Heart left ventricle (tissue), 16 donors: ENCODE results near the gene ALPK3. TPM values are rescaled to one million over a fixed set of nuclear protein-coding genes. Genes with fewer than 3 reads are reported as not detected.
A peak's percentile ranks its signal among the peaks of the same experiment; 100 is the strongest.

ENCODE experiments used
- ATAC-seq, 4 donors: fragments of 200-7000 bp; cut with Tn5 transposase; one replicate each; pipeline ENCODE4 v1.9.1; 2020 to 2022; ENCODE audit warnings: moderate library complexity in 4 of 4, mild to moderate bottlenecking in 3 of 4, moderate number of reproducible peaks in 1 of 4
- DNase-seq, 5 donors: peaks; one replicate each; pipeline ENCODE4 v3.0.0-alpha.2; 2020
- H3K27ac ChIP-seq, 12 donors: fragments of 200-600 bp; sonication (generic) in 4 of 12; one replicate each; pipeline versions ENCODE4 v1.5.0 to v1.8.0; 2016 to 2022; ENCODE audit warnings: mild to moderate bottlenecking in 2 of 12
- H3K27me3 ChIP-seq, 9 donors: fragments of 200-600 bp; sonication (generic) in 2 of 9; one replicate each; pipeline versions ENCODE4 v1.5.1 to v1.8.0; 2016 to 2022; ENCODE audit warnings: mild to moderate bottlenecking in 3 of 9
- H3K36me3 ChIP-seq, 9 donors: fragments of 200-600 bp; sonication (generic) in 2 of 9; one replicate each; pipeline versions ENCODE4 v1.5.0 to v1.8.0; 2018 to 2022; ENCODE audit warnings: mild to moderate bottlenecking in 2 of 9
- H3K4me1 ChIP-seq, 12 donors: fragments of 200-600 bp; sonication (generic) in 4 of 12; one replicate each; pipeline versions ENCODE4 v1.5.0 to v1.8.0; 2016 to 2022; ENCODE audit warnings: mild to moderate bottlenecking in 3 of 12
- H3K4me3 ChIP-seq, 12 donors: fragments of 200-600 bp; sonication (generic) in 4 of 12; one replicate each; pipeline versions ENCODE4 v1.5.0 to v1.8.0; 2017 to 2022; ENCODE audit warnings: mild to moderate bottlenecking in 9 of 12, moderate library complexity in 4 of 12
- H3K9me3 ChIP-seq, 12 donors: fragments of 200-600 bp; sonication (generic) in 4 of 12; one replicate each; pipeline versions ENCODE4 v1.5.0 to v1.8.0; 2016 to 2022; ENCODE audit warnings: mild to moderate bottlenecking in 1 of 12
- CTCF ChIP-seq, 12 donors: fragments of 200-600 bp; sonication (generic) in 4 of 12; IDR thresholded peaks; one replicate each; pipeline versions ENCODE4 v1.5.0 to v1.8.0; 2018 to 2022; ENCODE audit warnings: antibody characterized with exemption in 12 of 12, mild to moderate bottlenecking in 5 of 12
- POLR2A ChIP-seq, 2 donors: fragments of 450-650 bp; IDR thresholded peaks; one replicate each; pipeline ENCODE4 v1.6.1; 2017; ENCODE audit warnings: antibody characterized with exemption in 2 of 2, mild to moderate bottlenecking in 2 of 2, moderate library complexity in 2 of 2
- WGBS, 4 donors: extraction: QIAGEN DNeasy Blood & Tissue Kit in 2 of 4; methylation state at CpG; one replicate each; pipeline versions ENCODE4 v1.1.5 to v1.1.7; 2013 to 2018; 5-methylcytosine and 5-hydroxymethylcytosine counted together
- intact Hi-C, 10 donors: fragments of 100-400 bp; cut with DNase I; formaldehyde crosslinking; loops; one replicate each; pipeline versions ENCODE4 v1.11.1 to v1.14.2; 2022
- polyA plus RNA-seq, 2 donors: library from polyadenylated mRNA; stranded (reverse); fragments of 200-250 nt; gene quantifications; one replicate each; pipeline ENCODE4 v1.2.3, GENCODE V29; 2013
- total RNA-seq, 9 donors: library from RNA; depleted of rRNA in 2 of 9; stranded (reverse); fragments of >200 nt in 2 of 9; fragmentation: NEBNext Ultra II Directional in 3 of 9; extraction: Animal tissue kit (Norgen Biotek cat#: 25700) in 3 of 9; gene quantifications; one replicate each; pipeline versions ENCODE4 v1.1.0 to v1.2.4, GENCODE V29; 2016 to 2023
- donor health status: ischemic (EF 13 %, LVEDD 7.1; RV severe dilation, severe dysfunction).
- donor health status: healthy with polysubstance abuse.
- donor health status: DM: no; HTN: yes; CAD: no.
- donor health status: DM: no; HTN: no; CAD: no.
- donor health status: ischemic (EF 25% LVEDD 6.9; RV normal size, moderate dysfunction).
- donor health status: ischemic (EF 25% LVEDD 5.7; RV mildly dilated, moderate dysfunction).
- donor health status: healthy.
- donor health status: DM: yes; HTN: yes; CAD: no.
- donor health status: ischemic (EF 35%, LVEDD 5.7; RV mildly dilated, moderate dysfunction).
- donor health status: nonischemic (EF 11% LVEDD 7.7; RV severe dilation, severe dysfunction).
- donor health status: DM: yes; HTN: yes; CAD: no.
- donor health status: PGD.
- donor health status: ischemic (EF 29% LVEDD 5.4; RV normal size, mild dysfunction).
- donor health status: nonischemic (EF 23%, LVEDD 6.1; RV moderate dilation, normal function).

ALPK3 gene
- total and polyA plus RNA-seq, 11 donors: 82.2 to 258 (median 144) TPM

GRCh38 chr15:84909782-84910181 is 92.6 kb downstream of the ALPK3 start:
- Histone ChIP-seq H3K27ac (peak overlapping the region in 1 of 12 donors; percentile 14), H3K4me1 (peaks cover 27 to 80% (median 47%) of the 10 kb centered on the region in 12 donors), H3K4me3 (no peak overlapping the region), H3K9me3 (no peaks in the 10 kb centered on the region), H3K36me3 (no peaks in the 10 kb centered on the region), H3K27me3 (no peaks in the 10 kb centered on the region)
- TF ChIP-seq POLR2A (IDR thresholded peaks at IDR 0.05) (no peak), CTCF (IDR thresholded peaks at IDR 0.05) (no peak)
- no peak for DNase-seq
- intact Hi-C loops: loop anchor here in 2 of 10 donors (5.0 to 10.0 kb wide), 2 partner anchors 47 to 195 kb away; partner anchors contain the start of gene SEC11A (in 1 of the 2)
- no peak for ATAC-seq
- WGBS, 4 donors: 86 to 91% (median 89%) methylated on average over 4 of the region's 4 CpGs

GRCh38 chr15:84910928-84911623 is 93.9 kb downstream of the ALPK3 start:
- DNase-seq: peak in 1 of 5 donors; percentile 44
- intact Hi-C loops: loop anchor here in 2 of 10 donors (5.0 to 10.0 kb wide), 2 partner anchors 49 to 196 kb away; partner anchors contain the start of gene SEC11A (in 1 of the 2)
- H3K9me3 ChIP-seq: no peaks in the 10 kb centered on the region
- WGBS, 4 donors: 69 to 93% (median 87%) methylated on average over 17 of the region's 17 CpGs
- peak overlapping the region in 11 of 12 donors; percentile 88 to 96 (median 91) for H3K27ac ChIP-seq
- no peak for ATAC-seq
- TF ChIP-seq CTCF (IDR thresholded peaks at IDR 0.05) (no peak), POLR2A (IDR thresholded peaks at IDR 0.05) (no peak)
- no peaks in the 10 kb centered on the region for H3K36me3 ChIP-seq
- peaks cover 24 to 78% (median 51%) of the 10 kb centered on the region in 12 donors for H3K4me1 ChIP-seq
- H3K27me3 ChIP-seq: no peaks in the 10 kb centered on the region
- no peak overlapping the region for H3K4me3 ChIP-seq

- TF ChIP-seq CTCF (IDR thresholded peaks at IDR 0.05) (no peak), POLR2A (IDR thresholded peaks at IDR 0.05) (no peak)
- peaks cover 24 to 74% (median 51%) of the 10 kb centered on the region in 12 donors for H3K4me1 ChIP-seq
- intact Hi-C loops: loop anchor here in 2 of 10 donors (5.0 to 10.0 kb wide), 2 partner anchors 50 to 197 kb away; partner anchors contain the start of gene SEC11A (in 1 of the 2)
- H3K27ac ChIP-seq: peak overlapping the region; percentile 70 to 96 (median 90)
- ATAC-seq: peak; percentile 81 to 90 (median 84)
- no peaks in the 10 kb centered on the region for H3K27me3 ChIP-seq
- WGBS, 4 donors: 13 to 25% (median 21%) methylated on average over 6 of the region's 6 CpGs
- no peaks in the 10 kb centered on the region for H3K36me3 ChIP-seq
- H3K4me3 ChIP-seq: no peak overlapping the region
- DNase-seq: peak; percentile 90 to 96 (median 93)
- no peaks in the 10 kb centered on the region for H3K9me3 ChIP-seq
These were observed 94.9 kb downstream of the ALPK3 start for GRCh38 chr15:84911879-84912660.

- Histone ChIP-seq H3K36me3 (no peaks in the 10 kb centered on the region), H3K27ac (peak overlapping the region; percentile 70 to 96 (median 90)), H3K4me1 (peaks cover 24 to 79% (median 51%) of the 10 kb centered on the region in 12 donors), H3K9me3 (no peaks in the 10 kb centered on the region), H3K4me3 (no peak overlapping the region), H3K27me3 (no peaks in the 10 kb centered on the region)
- TF ChIP-seq POLR2A (IDR thresholded peaks at IDR 0.05): no peak
- no peak for TF ChIP-seq CTCF (IDR thresholded peaks at IDR 0.05)
- 31 to 58% (median 49%) methylated on average over 1 to 2 of the region's 2 CpGs for WGBS, 4 donors
- DNase-seq (peak in 1 of 5 donors; percentile 53), ATAC-seq (no peak)
- intact Hi-C loops: loop anchor here in 2 of 10 donors (5.0 to 10.0 kb wide), 2 partner anchors 51 to 199 kb away; partner anchors contain the start of gene SEC11A (in 1 of the 2)
These were observed 96.2 kb downstream of the ALPK3 start for GRCh38 chr15:84913360-84913723.
